ENCODE measurements around the gene E2F3.
"Not testable (repeated sequence)": the region's sequence is repeated elsewhere in the genome, so short reads cannot be mapped to it uniquely, and the experiment has no call there.

The E2F3 gene

DNA sequence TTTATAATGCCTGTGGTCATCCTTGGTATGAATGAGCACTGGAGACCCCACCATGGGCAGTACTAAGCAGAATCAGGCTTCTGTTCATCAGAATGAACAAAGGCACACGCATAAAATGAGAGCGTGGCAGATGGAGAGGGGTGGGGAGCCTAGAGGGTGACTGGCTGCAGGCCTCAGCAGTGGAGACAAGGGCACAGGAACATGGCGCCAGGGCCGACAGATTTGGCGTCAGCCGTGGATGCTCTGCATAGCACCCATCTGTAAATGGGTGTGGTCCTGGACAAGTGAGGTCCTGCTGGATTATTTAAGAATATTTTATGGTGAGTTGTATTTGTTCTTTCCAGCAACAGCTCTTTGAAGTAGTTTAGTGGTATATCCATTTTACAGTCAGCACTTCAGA is 33.1 kb downstream of the E2F3 start:
- DNase-seq = no peak

DNA sequence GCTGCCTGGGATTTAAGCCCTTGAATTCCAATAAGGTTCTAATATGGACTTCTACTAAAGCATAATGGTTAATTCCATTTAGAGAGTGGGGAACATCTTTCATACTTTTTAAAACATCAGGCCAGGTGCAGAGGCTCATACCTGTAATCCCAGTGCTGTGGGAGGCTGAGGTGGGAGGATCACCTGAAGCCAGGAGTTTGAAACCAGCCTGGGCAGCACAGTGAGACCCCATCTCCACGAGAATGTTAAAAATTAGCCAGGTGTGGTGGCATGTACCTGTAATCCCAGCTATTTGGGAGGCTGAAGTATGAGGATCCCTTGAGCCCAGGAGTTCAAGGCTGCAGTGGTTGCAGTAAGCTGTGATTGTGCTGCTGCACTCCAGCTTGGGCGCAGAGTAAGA is 35.0 kb downstream of the E2F3 start:
- DNase-seq = no peak

DNA sequence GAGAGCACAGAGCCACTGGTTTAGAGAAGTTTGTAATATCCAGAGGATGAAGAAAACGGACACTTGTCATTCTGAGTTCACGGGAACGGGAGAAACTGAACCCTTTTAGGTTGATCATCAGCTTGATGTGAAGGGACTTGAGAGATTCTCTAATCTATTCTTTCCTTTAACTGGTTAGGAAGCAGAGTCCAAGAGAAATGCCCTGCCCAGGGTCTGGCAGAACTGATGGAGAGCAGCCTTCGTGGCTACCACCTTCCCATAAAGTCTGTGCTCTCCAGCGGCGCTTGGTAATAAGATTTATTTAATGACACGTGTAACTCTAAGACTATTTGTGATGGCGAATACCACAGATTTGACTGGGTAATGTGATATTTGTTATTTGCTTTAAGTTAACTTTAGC is 36.0 kb downstream of the E2F3 start:
- no peak for DNase-seq

DNA sequence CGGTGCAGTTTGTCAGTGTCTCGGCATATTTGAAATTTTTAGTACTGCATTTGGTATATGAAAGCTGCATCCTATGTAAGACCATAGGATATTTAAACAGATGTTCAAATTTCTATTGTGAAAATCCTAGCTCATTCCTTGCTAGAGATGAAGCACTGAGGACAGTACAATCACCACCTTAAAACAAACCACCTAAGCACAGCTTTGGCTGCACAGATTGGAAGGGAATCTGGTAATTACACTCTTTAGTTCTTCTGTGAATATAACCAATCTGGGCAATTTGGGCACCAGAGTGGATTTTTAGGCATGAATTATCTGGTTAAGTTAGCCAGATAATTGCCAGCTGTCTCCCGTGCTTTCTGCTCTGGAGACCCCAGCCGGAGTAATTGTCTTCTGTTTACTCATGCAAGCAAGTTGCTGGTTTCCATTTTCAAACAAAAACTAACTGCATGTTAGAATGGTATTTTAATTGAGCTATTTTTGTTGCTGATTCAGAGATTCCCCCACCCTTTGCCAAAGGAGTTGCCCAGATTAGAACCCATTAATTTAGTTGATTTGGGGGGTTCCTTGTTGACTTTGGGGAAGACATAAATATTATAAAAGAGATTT is 36.9 kb downstream of the E2F3 start:
- no peak for DNase-seq

DNA sequence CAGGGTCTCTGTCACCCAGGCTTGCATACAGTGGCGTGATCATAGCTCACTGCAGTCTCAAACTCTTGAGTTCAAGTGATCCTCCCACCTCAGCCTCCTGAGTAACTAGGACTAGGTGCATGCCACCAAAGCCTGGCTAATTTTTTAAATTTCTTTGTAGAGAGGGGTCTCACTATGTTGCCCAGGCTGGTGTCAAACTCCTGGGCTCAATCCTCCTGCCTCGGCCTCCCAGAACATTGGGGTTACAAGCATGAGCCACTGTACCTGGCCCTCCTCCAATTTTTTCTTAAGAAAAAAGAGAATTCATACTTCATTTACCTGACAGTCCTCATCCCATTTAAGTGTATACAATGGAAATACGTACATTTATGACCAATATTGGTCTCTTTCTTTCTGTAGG is 37.9 kb downstream of the E2F3 start:
- no peak for DNase-seq

DNA sequence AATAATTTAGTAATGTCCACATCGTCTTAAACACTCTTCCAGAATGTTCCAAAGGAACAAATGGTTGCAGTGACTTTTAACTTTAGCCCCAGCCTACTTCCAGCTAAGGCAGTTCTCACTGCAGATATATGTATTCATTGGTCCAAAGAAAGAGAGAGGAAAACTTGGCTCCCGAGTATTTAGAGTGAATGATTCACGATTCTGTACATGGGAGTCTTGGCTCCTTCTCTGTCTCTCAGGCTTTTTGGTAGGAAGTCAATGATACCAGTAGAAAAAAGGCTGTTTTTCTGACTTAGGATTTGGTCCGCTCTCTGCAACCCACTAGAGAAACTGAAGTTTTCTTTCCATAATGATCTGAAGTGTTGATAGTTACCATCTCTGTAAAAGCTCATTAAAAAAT is 38.6 kb downstream of the E2F3 start:
- no peak for DNase-seq

DNA sequence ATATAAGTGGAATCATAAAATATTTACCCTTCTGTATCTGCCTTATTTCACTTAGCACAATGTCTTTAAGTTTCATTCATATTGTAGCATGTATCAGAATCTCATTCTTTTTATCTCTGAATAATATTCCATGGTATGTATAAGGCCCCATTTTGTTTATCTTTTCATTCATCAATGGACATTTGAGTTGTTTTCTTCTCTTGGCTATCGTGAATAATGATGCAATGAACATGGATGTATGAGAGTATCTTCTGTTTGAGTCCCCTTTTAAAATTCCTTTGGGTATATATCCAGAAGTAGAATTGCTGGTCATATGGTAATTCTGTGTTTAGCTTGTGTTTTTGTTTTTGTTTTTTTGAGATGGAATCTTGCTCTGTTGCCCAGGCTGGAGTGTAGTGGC is 39.6 kb downstream of the E2F3 start:
- DNase-seq = no peak

DNA sequence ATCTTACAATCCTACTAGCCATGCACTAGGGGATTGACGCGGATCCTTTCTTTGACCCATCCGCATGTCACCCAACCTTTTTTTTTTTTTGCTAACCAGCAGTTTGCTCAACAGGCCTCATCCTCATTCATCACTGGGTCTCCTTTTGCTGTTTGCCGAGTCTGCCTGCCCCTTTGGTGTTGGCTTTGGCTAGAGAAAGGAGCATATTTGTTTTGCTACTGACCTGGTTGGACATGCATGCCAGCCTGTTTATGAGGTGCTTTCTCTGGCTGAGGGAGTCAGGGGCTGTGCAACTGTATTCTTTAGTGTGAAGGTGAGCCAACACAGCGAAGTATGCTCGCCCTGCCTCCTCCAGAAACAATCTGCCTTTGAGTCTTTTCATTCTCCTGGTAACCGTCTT is 40.2 kb downstream of the E2F3 start:
- DNase-seq = no peak

DNA sequence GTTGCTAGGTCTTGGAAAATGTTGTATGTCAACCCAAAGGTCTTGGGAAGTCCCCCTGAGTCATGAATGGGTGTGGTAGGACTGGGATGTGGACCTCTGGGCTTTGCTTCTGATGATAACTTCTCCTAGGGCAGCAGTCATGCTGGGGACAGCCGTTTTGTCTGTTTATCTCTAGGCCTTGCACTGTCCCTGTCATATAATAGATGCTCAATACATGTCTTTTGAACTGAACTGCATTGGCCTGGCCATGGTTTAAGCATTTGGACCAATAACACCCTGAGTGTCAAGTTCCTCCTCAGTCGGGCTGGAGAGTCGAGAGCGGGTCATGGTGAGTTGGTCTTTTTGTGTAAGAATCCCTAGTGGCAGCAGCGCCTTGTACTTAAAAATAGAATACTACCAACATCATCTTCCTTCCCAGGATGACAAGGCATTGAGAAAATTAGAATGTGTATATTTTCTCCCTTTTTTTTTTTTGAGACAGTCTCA is 43.1 kb downstream of the E2F3 start:
- DNase-seq = no peak

DNA sequence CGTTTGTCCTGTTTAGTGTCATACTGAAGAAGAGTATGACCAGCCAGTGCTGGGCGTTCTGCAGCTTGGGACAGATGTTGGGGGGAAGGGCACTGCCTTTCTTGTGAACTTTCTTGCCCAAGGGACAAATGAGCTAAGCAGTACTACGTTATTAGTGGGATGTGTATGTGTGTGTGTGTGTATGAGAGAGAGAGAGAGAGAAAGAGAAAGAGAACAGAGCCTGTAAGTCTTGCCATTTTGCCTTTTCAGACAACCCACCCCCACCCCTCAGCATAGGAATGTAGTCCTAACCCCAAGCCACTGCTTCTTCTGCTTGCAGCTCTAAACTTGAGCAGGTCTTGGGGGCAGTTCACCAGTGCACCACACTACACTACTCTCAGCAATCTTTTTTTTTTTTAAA is 45.5 kb downstream of the E2F3 start:
- DNase-seq = no peak

DNA sequence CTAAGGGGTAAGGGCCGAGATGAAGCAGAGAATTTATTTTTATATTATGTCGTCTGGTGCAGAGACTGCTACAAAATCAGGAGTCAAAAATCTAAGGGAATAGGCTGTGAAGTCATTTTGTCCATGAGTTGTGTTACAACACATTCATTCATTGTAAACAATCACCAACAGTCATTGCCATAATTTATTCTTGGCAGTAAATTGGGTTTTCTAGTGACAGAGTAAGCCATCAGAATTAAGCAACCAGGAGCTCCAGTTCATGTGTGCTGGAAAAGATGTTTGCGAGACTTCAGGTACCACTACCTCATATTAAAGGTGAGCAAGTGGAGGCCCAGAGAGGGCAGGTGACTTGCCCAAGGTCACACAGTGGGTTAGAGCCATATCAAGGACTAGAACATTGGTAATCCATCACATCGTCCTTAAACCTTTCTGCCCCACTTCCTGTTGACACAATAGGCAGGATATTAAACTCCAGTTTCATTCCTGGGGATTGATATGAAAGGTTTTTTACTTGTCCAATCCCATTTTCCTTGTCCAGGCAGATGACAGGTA is 46.0 kb downstream of the E2F3 start:
- no peak for DNase-seq

DNA sequence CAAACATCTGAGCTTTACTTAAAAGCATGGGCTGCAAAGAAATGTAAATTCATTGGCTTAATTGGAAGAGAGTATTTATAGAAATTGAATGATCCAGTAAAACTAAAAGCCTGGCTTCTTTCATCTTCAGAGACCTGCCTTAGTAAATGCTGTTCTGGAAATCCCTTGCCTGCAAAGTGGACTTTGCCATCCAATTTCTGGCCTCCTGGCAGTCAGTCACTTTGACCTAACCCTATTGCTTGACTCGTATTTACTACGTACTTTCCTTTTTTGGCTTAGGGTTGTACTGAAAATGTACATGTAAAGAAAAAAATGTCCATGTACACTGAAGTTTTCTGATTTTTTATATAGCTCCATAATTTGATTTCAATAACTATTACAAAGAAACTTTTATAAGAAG is 47.1 kb downstream of the E2F3 start:
- DNase-seq = no peak

DNA sequence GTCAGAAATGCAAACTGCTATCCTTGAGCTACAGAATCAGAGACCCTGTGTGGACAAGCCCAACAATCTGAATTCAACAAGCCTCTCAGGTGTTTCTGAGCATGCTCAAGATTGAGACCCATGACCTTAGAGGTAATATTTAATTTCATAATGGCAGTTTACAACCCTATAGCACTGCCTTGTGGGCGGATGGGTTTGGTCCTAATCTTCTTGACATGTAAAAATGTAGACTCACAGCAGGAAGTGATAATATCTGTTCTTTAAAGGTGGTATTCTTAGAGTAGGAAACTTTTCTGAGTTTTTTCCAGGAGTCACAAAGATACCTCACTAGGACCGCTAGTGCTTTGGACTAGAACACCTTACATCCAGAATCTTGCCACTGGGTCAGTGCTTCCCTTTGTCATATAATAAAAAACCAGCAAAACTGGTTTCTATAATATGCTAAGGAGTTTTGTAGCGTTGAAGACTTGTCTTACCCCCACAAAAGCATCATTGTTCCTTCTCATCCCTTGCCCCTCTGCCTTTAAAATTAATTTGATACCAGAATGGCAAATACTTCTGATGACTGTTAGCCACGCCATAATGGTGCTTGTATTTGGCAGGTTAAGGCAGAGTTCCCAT is 52.6 kb downstream of the E2F3 start:
- DNase-seq = no peak

DNA sequence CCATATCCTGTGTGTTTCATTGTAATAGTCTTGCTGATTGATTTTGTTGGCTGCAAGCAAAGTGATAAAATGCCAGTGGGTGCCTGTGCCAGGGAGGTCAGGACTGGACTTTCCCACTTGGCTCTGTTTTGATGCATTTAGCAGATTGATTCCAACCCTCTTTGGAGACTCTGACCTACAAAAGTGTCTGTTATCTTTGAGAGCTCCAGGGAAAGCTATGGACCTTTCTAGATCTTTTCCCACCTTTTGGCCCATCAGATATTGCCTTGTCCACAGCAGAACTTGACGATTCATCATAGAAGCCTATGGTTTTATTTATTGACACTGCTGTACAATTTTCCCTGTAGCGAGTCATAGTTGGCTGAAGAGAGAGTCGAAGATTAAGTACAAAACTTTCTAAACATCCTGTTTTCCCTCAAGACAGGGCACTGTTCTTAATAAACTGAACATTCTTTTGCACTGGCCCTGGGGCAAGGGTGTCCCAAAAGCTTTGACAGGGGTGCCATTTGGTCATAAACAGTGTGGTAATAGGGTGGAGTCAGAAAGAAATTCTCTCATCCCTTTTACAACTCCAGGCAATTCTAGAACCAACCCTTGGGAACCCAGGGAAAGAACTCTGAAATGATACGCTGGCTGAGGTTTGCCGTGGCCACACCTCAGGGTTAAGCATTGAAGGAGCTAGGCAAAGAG is 53.7 kb downstream of the E2F3 start:
- no peak for DNase-seq

DNA sequence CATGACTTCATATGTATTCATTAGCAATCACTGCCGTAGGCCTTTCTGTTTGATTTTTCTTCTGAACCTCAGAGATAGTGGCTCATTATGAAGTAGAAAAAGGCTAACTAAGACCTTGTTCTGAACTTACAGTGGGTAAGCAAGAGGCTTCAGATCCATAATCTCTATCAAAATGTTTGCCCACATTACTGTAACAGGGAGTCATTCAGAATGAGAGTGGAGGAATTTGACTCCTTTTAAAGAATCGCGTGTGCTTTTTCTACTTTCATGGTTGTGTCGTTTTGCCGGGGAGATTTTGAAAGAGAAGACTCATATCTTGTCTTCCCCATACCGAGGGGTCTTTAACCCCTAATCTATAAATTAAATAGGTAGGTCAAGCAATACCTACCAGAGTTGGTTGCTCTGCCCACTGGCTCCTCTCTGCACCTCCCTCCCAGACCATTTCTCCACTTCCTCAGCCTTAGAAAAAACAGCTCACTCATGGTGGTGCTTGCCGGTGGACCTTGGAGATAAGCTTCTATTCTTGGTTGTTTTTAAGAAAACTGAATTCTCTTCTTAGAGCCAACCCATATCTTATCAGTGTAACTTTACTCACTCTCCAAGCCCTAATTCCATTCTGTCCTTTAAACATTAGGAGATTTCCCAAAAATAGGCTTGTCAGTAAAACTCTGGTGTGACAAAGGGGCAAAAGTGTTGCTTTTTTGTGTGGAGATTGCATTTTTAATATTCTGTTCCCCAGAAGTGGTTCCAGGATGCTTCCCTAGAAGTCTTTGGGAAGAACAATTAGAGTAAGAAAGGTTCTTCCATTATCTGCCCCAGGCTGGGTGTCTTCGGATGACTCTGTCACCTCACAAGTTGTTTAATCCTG is 56.6 kb downstream of the E2F3 start:
- DNase-seq = no peak

DNA sequence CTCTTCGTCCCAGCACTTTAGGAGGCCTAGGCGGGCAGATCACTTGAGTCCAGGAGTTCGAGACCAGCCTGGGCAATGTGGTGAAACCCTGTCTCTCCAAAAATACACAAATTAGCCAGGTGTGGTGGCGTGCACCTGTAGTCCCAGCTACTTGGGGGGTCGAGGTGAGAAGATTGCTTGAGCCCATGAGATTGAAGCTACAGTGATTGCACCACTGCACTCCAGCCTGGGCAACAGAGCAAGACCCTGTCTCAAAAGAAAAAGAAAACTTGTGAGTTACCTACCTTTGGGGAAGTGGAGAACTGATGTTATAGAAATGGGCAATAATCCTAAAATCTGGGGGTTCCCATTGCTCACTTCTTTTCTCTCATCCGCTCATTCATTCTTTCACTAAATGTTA is 58.0 kb downstream of the E2F3 start:
- DNase-seq = no peak

DNA sequence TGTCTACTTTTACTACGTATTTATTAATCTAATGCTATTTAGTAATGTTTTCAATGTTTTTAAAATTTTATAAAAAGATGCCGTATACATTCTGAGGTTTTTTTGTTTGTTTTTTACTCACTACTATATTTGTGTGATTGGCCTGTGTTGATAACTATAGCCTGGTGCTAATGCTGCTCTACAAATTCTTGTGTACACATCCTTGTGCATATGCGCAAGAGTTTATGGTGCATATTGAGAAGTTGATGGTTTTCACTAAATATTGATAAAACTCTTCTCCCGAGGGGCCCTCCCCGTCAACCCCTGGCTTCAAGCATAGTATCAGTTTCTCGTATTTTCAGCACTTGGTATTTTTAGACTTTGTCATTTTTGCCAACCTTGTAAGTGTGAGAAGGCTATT is 59.9 kb downstream of the E2F3 start:
- DNase-seq = no peak

DNA sequence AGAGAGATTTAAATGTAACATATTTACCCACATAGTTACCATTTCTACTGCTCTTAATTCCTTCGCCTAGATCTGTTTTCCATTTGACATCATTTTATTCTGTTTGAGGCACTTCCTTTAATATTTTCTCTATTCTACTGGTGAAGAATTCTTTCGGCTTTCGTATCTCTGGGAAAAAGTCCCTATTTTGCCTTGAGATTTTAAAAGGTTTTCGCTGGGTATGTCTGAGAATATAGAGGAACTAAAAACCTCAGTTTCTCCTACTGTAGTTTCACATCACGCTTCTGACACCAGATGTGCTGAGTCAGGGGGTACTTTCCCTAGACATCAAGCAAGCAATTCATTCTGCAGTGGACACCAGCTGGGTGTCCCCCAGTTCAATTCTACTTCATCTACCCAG is 61.7 kb downstream of the E2F3 start:
- DNase-seq = no peak

DNA sequence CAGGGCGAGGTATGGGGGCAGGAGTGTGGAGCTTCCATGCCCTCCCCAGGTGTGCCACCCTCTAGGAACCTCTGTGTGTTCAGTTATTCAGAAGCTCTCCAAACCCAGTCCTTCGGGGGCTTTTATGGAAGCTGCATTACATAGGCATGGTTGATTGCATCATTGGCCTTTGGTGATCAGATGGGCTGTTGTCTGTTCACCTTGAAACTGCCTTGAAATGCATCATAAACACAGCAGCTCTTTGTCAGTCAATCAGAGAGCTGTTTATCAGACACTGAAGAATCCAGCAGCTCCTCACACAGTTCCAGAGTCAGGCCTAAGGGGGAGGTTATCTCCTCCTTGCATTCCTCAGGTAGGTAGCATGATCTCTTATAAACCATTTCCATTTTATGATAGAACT is 62.4 kb downstream of the E2F3 start:
- no peak for DNase-seq

DNA sequence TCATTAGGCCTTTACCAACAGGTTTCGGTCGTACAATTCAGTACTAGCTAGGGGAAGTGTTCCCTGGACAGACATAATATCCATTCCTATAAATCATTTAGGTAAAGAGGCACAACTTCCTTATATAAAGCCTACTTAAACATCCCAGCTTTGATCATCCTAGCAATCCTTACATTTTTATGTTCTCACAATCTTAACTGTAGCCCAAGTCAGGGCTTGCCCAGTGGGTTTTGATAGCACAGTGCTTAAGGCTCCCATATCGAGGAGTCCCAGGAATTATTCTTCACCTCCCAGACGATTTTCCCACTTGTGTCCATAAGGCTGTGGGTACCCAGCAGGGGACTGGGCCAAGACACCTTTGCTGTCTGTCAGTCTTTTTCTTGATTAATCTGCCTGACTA is 63.2 kb downstream of the E2F3 start:
- no peak for DNase-seq

DNA sequence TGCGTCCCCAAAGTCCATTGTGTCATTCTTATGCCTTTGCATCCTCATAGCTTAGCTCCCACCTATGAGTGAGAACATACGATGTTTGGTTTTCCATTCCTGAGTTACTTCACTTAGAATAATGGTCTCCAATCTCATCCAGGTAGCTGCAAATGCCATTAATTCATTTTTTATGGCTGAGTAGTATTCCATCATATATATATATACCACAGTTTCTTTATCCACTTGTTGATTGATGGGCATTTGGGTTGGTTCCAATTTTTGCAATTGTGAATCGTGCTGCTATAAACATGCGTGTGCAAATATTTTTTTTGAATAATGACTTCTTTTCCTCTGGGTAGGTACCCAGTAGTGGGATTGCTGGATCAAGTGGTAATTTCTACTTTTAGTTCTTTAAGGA is 63.9 kb downstream of the E2F3 start:
- DNase-seq = not testable (repeated sequence)

DNA sequence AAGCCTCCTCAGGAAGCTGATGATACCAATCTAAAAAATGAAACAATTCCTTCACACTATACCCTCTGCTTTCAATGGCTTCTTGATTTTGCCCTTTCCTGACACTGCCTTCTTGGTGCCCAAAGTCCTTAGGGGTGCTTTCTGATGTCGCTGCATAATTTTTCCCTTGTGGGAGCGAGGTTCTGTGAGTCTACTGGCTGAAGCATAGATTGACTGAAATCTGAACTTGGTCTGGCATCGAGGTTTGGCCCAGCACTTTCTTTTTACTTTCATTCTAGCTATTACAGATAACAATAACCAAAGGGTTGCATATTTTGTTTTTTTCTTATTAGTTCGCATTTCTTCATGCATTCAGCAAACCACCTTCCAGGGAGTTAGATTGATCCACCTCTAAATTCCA is 65.8 kb downstream of the E2F3 start:
- DNase-seq = no peak

DNA sequence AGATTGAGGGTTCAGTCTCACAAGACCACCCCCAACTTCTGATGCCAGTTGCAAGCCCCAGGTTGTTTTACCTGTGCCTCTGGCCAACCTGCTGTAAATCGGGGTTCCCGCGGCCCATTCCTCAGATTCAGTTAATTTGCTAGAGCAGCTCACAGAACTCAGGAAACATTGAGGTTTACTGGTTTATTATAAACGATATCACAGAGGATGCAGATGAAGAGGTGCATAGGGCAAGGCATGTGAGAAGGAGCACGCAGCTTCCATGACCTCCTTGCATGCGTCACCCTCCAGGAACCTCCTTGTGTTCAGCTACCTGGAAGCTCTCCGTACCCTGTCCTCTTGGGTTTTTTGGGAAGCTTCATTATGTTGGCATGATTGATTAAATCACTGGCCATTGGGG is 66.5 kb downstream of the E2F3 start:
- DNase-seq = no peak

Data from left hindlimb (tissue), 1 donor.